HG03378 (cell line): ENCODE measurements around the gene PTOV1.

Experiments used
- ATAC-seq: cut with Tn5 transposase; IDR thresholded peaks from one replicate; pipeline ENCODE4 v1.9.1; 2021; ENCODE audit warnings: mild to moderate bottlenecking, moderate library complexity; ENCODE audit not compliant: unreplicated experiment

PTOV1 gene

GRCh38 chr19:49843265-49843664 is 7.7 kb upstream of the PTOV1 start:
- ATAC-seq: no peak

GRCh38 chr19:49844138-49845095 is 6.5 kb upstream of the PTOV1 start:
- no peak for ATAC-seq

- ATAC-seq: no peak
Measured at GRCh38 chr19:49845414-49845813, 5.5 kb upstream of the PTOV1 start.

- no peak for ATAC-seq
Measured at GRCh38 chr19:49846408-49846807, 4.6 kb upstream of the PTOV1 start.

- ATAC-seq: no peak
Measured at GRCh38 chr19:49847731-49848696, 2.9 kb upstream of the PTOV1 start.

- no peak for ATAC-seq
Measured at GRCh38 chr19:49848938-49849337, 2.0 kb upstream of the PTOV1 start.

GRCh38 chr19:49849433-49850220 is 1.3 kb upstream of the PTOV1 start:
- no peak for ATAC-seq

- peak; percentile 21 for ATAC-seq
Measured at GRCh38 chr19:49850221-49850486, 805 bp upstream of the PTOV1 start.

GRCh38 chr19:49851456-49852259 is 699 bp downstream of the PTOV1 start:
- no peak for ATAC-seq

GRCh38 chr19:49852631-49853126 is 1.7 kb downstream of the PTOV1 start:
- ATAC-seq: no peak

- ATAC-seq: no peak
Measured at GRCh38 chr19:49853852-49854377, 3.0 kb downstream of the PTOV1 start.

GRCh38 chr19:49854378-49855263 is 3.7 kb downstream of the PTOV1 start:
- ATAC-seq: no peak

- ATAC-seq: no peak
Measured at GRCh38 chr19:49855277-49855675, 4.3 kb downstream of the PTOV1 start.

- ATAC-seq: no peak
Measured at GRCh38 chr19:49855676-49856573, 5.0 kb downstream of the PTOV1 start.

- no peak for ATAC-seq
Measured at GRCh38 chr19:49856574-49857021, 5.6 kb downstream of the PTOV1 start.

- ATAC-seq: no peak
Measured at GRCh38 chr19:49857061-49857837, 6.3 kb downstream of the PTOV1 start.

GRCh38 chr19:49857838-49858087 is 6.8 kb downstream of the PTOV1 start:
- ATAC-seq: no peak
